PC-9 (cell line): ENCODE results near the gene C18orf54. TPM values are rescaled to one million over a fixed set of nuclear protein-coding genes. Genes with fewer than 3 reads are reported as not detected.

ENCODE experiments used
- BruUV-seq: library from RNA; stranded (reverse); fragments of 400-500 nt; replicated peaks from 2 replicates; lab custom pipeline; 2021; lab: Mats Ljungman, UMichigan
- CTCF ChIA-PET: fragments of 300-600 bp; sonication (Branson Sonifier 250); formaldehyde crosslinking; loops from one replicate; lab custom pipeline; 2022; ENCODE audit warnings: antibody characterized with exemption; lab: Charles Lee
- POLR2A ChIA-PET: fragments of 300-600 bp; sonication (Branson Sonifier 250); formaldehyde crosslinking; loops from one replicate; lab custom pipeline; 2022; ENCODE audit warnings: antibody characterized with exemption; ENCODE audit not compliant: unreplicated experiment; lab: Charles Lee
- DNase-seq, 2 experiments: peaks; one replicate each; pipeline versions ENCODE4 v3.0.0 to v3.0.0-alpha.2; 2015 to 2022; ENCODE audit warnings: mixed read lengths in 1 of 2
- H2AFZ ChIP-seq: fragments of 200-600 bp; sonication (generic); 2 replicates; pipeline ENCODE4 v1.8.1; 2017; ENCODE audit warnings: antibody characterized with exemption
- H3F3A ChIP-seq: fragments of 200-600 bp; sonication (generic); 2 replicates; pipeline ENCODE4 v1.8.1; 2017; ENCODE audit warnings: antibody characterized with exemption, mild to moderate bottlenecking, low read depth; ENCODE audit not compliant: insufficient read depth
- H3K27ac ChIP-seq: fragments of 200-600 bp; sonication (generic); 2 replicates; pipeline ENCODE4 v1.6.1; 2016; ENCODE audit warnings: mixed run types
- H3K27me3 ChIP-seq: fragments of 200-600 bp; sonication (generic); 2 replicates; pipeline ENCODE4 v1.6.1; 2016; ENCODE audit warnings: low read depth, mixed run types; ENCODE audit not compliant: insufficient read depth
- H3K36me3 ChIP-seq: fragments of 200-600 bp; sonication (generic); 2 replicates; pipeline ENCODE4 v1.6.1; 2016; ENCODE audit warnings: low read depth, mixed run types
- H3K4me1 ChIP-seq: fragments of 200-600 bp; sonication (generic); replicated peaks from 2 replicates; pipeline ENCODE4 v1.6.1; 2016; ENCODE audit warnings: mixed run types; ENCODE audit not compliant: insufficient read depth
- H3K4me2 ChIP-seq: fragments of 200-600 bp; sonication (generic); 2 replicates; pipeline ENCODE4 v1.6.1; 2017; ENCODE audit warnings: mixed run types
- H3K4me3 ChIP-seq: fragments of 200-600 bp; sonication (generic); 2 replicates; pipeline ENCODE4 v1.6.1; 2016; ENCODE audit warnings: mixed run types
- H3K79me2 ChIP-seq: fragments of 200-600 bp; sonication (generic); 2 replicates; pipeline ENCODE4 v1.6.1; 2017; ENCODE audit warnings: low read depth, mixed run types
- H3K9me2 ChIP-seq: fragments of 200-600 bp; sonication (generic); 2 replicates; pipeline ENCODE4 v1.8.1; 2017; ENCODE audit warnings: mild to moderate bottlenecking; ENCODE audit not compliant: insufficient read depth
- H3K9me3 ChIP-seq: fragments of 200-600 bp; sonication (generic); 2 replicates; pipeline ENCODE4 v1.8.1; 2016; ENCODE audit warnings: low read depth; ENCODE audit not compliant: insufficient read depth
- H4K20me1 ChIP-seq: fragments of 200-600 bp; sonication (generic); 2 replicates; pipeline ENCODE4 v1.8.1; 2017; ENCODE audit not compliant: insufficient read depth
- EZH2 ChIP-seq: fragments of 200-600 bp; sonication (generic); IDR thresholded peaks from 2 replicates; pipeline ENCODE4 v1.8.0; 2017; ENCODE audit warnings: antibody characterized with exemption, low read depth
- intact Hi-C: fragments of 100-400 bp; cut with micrococcal nuclease; formaldehyde crosslinking; loops from one replicate; pipeline ENCODE4 v1.10.0; 2022; ENCODE audit not compliant: unreplicated experiment
- total RNA-seq: library from RNA; stranded (reverse); gene quantifications from 2 replicates; pipeline ENCODE4 v1.2.3, GENCODE V29; 2021
- TF ChIP-seq, protein P1 (sequence below): fragments of 200-600 bp; sonication (generic); conservative IDR thresholded peaks from 2 replicates; pipeline ENCODE4 v1.6.1; 2017; ENCODE audit warnings: mixed run types, antibody characterized with exemption, mild to moderate bottlenecking, moderate library complexity

Gene C18orf54
- total RNA-seq, 1 experiment from 2014 or later = 7.6 TPM

DNA sequence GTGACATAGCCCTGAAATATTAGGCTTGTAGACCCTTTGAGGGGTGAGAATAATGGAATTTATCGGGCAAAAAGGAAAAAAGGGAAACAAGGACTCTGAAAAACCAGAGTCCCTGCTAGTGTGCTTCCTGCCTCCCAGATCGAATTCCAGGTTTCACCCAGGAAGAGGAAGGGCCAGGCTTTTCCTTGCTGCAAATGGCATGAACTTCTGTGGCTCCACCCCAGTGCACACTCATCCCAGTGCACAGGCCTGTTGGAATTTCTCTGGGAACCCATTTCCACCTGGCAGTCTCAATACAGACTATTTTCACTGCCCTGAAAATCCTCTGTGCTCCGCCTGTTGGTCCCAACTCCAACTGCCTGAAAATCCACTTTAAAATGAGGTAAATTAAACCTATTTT, 29.9 kb downstream of the C18orf54 start:
- H3K27me3 ChIP-seq = no peaks in the 10 kb centered on the region
- H3K4me3 ChIP-seq = no peak overlapping the region
- H3K27ac ChIP-seq = no peak overlapping the region
- TF ChIP-seq EZH2 = no peak
- TF ChIP-seq, protein P1, sequence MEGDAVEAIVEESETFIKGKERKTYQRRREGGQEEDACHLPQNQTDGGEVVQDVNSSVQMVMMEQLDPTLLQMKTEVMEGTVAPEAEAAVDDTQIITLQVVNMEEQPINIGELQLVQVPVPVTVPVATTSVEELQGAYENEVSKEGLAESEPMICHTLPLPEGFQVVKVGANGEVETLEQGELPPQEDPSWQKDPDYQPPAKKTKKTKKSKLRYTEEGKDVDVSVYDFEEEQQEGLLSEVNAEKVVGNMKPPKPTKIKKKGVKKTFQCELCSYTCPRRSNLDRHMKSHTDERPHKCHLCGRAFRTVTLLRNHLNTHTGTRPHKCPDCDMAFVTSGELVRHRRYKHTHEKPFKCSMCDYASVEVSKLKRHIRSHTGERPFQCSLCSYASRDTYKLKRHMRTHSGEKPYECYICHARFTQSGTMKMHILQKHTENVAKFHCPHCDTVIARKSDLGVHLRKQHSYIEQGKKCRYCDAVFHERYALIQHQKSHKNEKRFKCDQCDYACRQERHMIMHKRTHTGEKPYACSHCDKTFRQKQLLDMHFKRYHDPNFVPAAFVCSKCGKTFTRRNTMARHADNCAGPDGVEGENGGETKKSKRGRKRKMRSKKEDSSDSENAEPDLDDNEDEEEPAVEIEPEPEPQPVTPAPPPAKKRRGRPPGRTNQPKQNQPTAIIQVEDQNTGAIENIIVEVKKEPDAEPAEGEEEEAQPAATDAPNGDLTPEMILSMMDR = no peak
- no peaks in the 10 kb centered on the region for H3K36me3 ChIP-seq
- H3K4me1 ChIP-seq = peaks cover 24% of the 10 kb centered on the region
- H3F3A ChIP-seq = peaks cover 7% of the 10 kb centered on the region; the same call in 1 of the 2 replicates
- no peaks in the 10 kb centered on the region for H3K79me2 ChIP-seq
- BruUV-seq = no TSS peak
- intact Hi-C loops = no loop called here
- H2AFZ ChIP-seq = 0 out of 2 replicates have a peak overlapping the region, but pooled peaks have one; percentile 66
- ChIA-PET CTCF (no interaction called here), POLR2A (no interaction called here)
- H3K4me2 ChIP-seq = peak overlapping the region; percentile 70; the same call in 1 of the 2 replicates
- DNase-seq = no peak
- H3K9me2 ChIP-seq = no peaks in the 10 kb centered on the region
- no peaks in the 10 kb centered on the region for H4K20me1 ChIP-seq
- peaks cover 7% of the 10 kb centered on the region; the same call in 1 of the 2 replicates for H3K9me3 ChIP-seq

DNA sequence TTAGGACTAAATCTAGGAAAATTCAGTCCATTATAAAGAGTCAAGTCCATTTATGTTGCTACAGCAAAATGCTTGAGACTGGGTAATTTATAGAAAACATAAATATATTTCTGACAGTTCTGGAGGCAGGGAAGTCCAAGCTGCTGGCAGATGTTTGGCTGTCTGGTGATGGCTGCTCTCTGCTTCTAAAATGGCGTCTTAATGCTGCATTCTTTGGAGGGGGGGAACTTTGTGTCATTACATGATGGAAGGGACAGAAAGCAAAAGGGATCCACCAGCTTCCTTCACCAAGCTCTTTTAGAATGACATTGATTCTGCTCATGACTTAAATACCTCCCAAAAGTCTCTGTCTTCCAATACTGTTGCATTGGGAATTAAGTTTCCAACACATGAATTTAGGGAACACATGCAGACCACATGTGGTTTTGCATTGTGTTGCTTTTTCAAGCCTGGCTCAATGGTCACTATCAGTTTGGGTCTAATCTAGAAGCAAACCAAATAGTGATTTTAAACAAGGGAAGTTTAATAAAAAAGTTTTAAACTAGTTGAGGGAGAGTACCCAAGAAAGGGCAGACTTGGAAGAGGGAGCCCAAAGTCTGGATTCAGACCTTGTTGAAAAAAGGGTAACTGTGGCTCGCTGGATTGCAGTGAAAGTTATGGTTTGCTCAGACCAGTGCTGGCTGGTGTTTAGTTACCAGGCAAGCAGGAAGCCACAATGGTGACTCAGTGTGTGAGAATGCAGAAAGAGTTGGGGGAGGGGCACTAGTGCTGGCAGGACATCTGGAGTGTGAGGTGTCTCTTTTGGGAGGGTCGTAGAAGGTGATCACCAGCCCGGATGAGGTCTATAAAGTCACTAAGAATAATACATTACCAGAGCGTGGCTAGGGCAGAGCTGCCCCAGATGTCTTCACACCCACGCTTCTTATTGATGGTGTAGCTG, 30.8 kb downstream of the C18orf54 start:
- DNase-seq = peak; percentile 59 to 64
- Histone ChIP-seq H3K4me2 (peak overlapping the region; percentile 70), H3K9me3 (peaks cover 7% of the 10 kb centered on the region; the same call in 1 of the 2 replicates), H3F3A (peaks cover 7% of the 10 kb centered on the region; the same call in 1 of the 2 replicates), H3K79me2 (no peaks in the 10 kb centered on the region), H3K4me3 (peak overlapping the region; percentile 22; the same call in 1 of the 2 replicates), H3K27ac (peak overlapping the region; percentile 60), H3K4me1 (peaks cover 24% of the 10 kb centered on the region), H3K27me3 (no peaks in the 10 kb centered on the region), H2AFZ (peak overlapping the region; percentile 66; the same call in 1 of the 2 replicates), H3K9me2 (no peaks in the 10 kb centered on the region), H3K36me3 (no peaks in the 10 kb centered on the region), H4K20me1 (no peaks in the 10 kb centered on the region)
- BruUV-seq = no TSS peak
- POLR2A ChIA-PET = no interaction called here
- TF ChIP-seq, protein P1 = no peak
- TF ChIP-seq EZH2 = no peak
- CTCF ChIA-PET = interaction anchor here (0.6 kb wide), 1 partner anchor 291 kb away, joined by 3 read pairs; no protein-coding TSS in a partner anchor
- intact Hi-C loops = no loop called here

DNA sequence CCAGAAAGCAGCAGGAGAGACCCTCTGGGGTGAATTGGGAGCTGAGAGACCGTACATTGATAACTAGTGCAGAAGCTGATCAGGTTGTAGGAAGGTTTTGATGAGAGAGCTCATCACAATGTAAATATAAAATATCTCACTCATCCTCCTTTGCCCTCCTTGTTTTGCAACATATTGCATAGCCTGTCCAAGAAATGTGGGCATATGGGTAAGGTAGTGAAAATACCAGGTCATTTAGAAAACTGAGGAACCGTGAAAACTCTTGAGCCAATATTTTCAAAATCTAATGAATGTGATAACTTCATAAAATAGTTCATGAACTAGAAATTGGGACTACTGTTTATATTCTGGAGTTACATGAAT, 31.4 kb downstream of the C18orf54 start:
- Histone ChIP-seq H3K9me3 (peaks cover 7% of the 10 kb centered on the region; the same call in 1 of the 2 replicates), H3K27me3 (no peaks in the 10 kb centered on the region), H3K36me3 (no peaks in the 10 kb centered on the region), H3K4me1 (peaks cover 24% of the 10 kb centered on the region), H3F3A (peaks cover 7% of the 10 kb centered on the region; the same call in 1 of the 2 replicates), H3K79me2 (no peaks in the 10 kb centered on the region), H3K4me2 (peak overlapping the region; percentile 70), H3K4me3 (no peak overlapping the region), H3K9me2 (no peaks in the 10 kb centered on the region), H3K27ac (peak overlapping the region; percentile 60), H2AFZ (no peak overlapping the region), H4K20me1 (no peaks in the 10 kb centered on the region)
- POLR2A ChIA-PET = no interaction called here
- no TSS peak for BruUV-seq
- CTCF ChIA-PET = interaction anchor here (0.6 kb wide), 1 partner anchor 290 kb away, joined by 3 read pairs; no protein-coding TSS in a partner anchor
- intact Hi-C loops = no loop called here
- TF ChIP-seq, protein P1 = no peak
- TF ChIP-seq EZH2 = no peak
- no peak for DNase-seq
